ENCODE results near the gene RABEPK. TPM values are rescaled to one million over a fixed set of nuclear protein-coding genes. Genes with fewer than 3 reads are reported as not detected.

RABEPK gene
- total and polyA plus RNA-seq, 2 of the 4 experiments (the other 2 are of a cell fraction), result 43.9 to 59.7 TPM

DNA sequence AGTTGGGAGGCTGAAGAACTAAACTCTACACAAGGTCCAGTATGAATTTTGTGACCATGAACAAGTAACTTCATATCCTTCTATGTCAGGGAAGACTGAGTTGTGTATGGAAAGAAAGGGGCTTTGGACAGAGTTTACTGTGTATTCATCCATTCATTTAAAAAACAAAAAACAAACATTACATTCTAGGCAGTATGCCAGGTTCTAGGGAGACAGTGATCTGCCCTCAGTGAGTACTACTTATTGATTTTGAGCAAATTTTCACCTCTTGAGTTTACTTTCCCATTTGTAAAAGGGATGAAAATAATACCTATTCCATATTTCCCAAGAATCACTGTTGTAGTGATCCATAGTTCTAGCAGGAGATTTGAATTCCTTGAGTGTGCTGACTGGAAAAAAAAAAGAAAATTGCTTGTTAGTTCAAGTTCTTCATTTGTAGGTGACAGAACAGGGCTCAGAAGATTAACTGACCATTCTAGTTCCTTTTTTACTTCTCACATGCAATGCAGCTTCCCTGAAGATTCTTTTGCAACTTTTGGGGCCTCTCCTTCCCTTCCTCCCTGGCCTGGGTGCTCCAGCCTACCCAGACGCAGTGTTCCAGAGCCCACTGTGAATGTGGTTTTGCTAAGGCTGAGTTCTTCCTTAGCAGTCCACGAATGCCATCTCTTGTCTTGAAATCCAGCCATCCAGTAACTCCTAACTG lies 58.6 kb downstream of the RABEPK start:
- Histone ChIP-seq H3K9ac (ENCODE audit: low read depth, low read length) (no peak overlapping the region), H2BK120ac (ENCODE audit: low read depth, low read length) (no peak overlapping the region), H4K5ac (ENCODE audit: low read depth, low read length) (no peak overlapping the region), H3K9me1 (ENCODE audit: insufficient read depth, low read length) (peaks cover 3% of the 10 kb centered on the region; the same call in 1 of the 2 replicates), H3K4me3 (ENCODE audit: insufficient read depth, low read depth, low read length) (no peak overlapping the region), H4K8ac (ENCODE audit: low read depth in 2 of 2, low read length in 2 of 2) (no peak overlapping the region), H3K4me2 (ENCODE audit: low read depth, low read length) (no peak overlapping the region), H4K20me1 (ENCODE audit: insufficient read depth, low read length) (peaks cover 18% of the 10 kb centered on the region), H3K56ac (ENCODE audit: extremely low read depth, insufficient read depth, low read length) (no peak overlapping the region), H3K4ac (ENCODE audit: low read depth, low read length) (no peak overlapping the region), H3K9me3 (ENCODE audit: control insufficient read depth, insufficient read depth, low read length) (no peaks in the 10 kb centered on the region), H2AFZ (replicated peaks; ENCODE audit: low read length, poor library complexity) (no peak overlapping the region), H2AK9ac (replicated peaks; ENCODE audit: low read depth, low read length, poor library complexity) (no peak overlapping the region), H3K79me1 (ENCODE audit: low read depth in 1 of 2, low read length in 2 of 2) (peaks cover 0 to 16% of the 10 kb centered on the region in 2 experiments; a peak in 2 of 4 replicates), H3K36me3 (ENCODE audit: control insufficient read depth, insufficient read depth, low read length) (peaks cover 4% of the 10 kb centered on the region; the same call in 1 of the 2 replicates), H4K91ac (ENCODE audit: insufficient read depth, low read depth, low read length) (no peak overlapping the region), H3K14ac (replicated peaks; ENCODE audit: low read depth, low read length) (no peak overlapping the region), H2BK20ac (ENCODE audit: low read depth, low read length) (no peak overlapping the region), H3K27ac (ENCODE audit: insufficient read depth, low read length) (no peak overlapping the region), H3K27me3 (ENCODE audit: control insufficient read depth, insufficient read depth, low read length) (no peaks in the 10 kb centered on the region), H2BK15ac (ENCODE audit: low read depth, low read length) (no peak overlapping the region), H3K23ac (ENCODE audit: low read depth, low read length) (no peak overlapping the region), H3K18ac (ENCODE audit: low read depth, low read length) (no peak overlapping the region), H2BK5ac (ENCODE audit: low read depth, low read length, poor library complexity, severe bottlenecking) (no peak overlapping the region), H3K4me1 (ENCODE audit: control insufficient read depth, insufficient read depth, low read length) (0 out of 2 replicates have a peak, but pooled peaks cover 2% of the 10 kb centered on the region), H2AK5ac (ENCODE audit: low read depth, low read length) (no peak overlapping the region)
- BruUV-seq (replicated peaks), result no TSS peak
- no peak for DNase-seq
- ATAC-seq (ENCODE audit: low read depth), result no peak
- ChIA-PET POLR2A (ENCODE audit: unreplicated experiment) (no interaction called here), CTCF (interaction anchor here (0.7 kb wide), 1 partner anchor 30 kb away, joined by 4 read pairs; no protein-coding TSS in a partner anchor)
- in situ Hi-C loops (cut with MboI; ENCODE audit: low sequenced_read_pairs), result no loop called here
- WGBS, 2 experiments (ENCODE audit: extremely low coverage in 2 of 2, insufficient read length in 1 of 2), result no CpG with 5 or more reads among the region's 2 CpGs
- intact Hi-C loops (cut with micrococcal nuclease), result no loop called here
- TF ChIP-seq CEBPB (IDR thresholded peaks at IDR 0.05; ENCODE audit: low read depth, low read length) (no peak), RFX5 (IDR thresholded peaks at IDR 0.05; ENCODE audit: low read depth, low read length) (no peak), BHLHE40 (IDR thresholded peaks at IDR 0.05; ENCODE audit: low read depth, low read length) (no peak), POLR2A (IDR thresholded peaks at IDR 0.05; ENCODE audit: low read depth, low read length) (no peak), ELK1 (IDR thresholded peaks at IDR 0.05; ENCODE audit: borderline replicate concordance, low read depth, low read length) (no peak), CTCF (conservative IDR thresholded peaks at IDR 0.05; ENCODE audit: low read depth, low read length) (no peak), CHD1 (IDR thresholded peaks at IDR 0.05; ENCODE audit: low read depth, low read length) (no peak), RAD21 (IDR thresholded peaks at IDR 0.05; ENCODE audit: low read length) (no peak), RCOR1 (IDR thresholded peaks at IDR 0.05; ENCODE audit: insufficient replicate concordance, low read length) (no peak), MAFK (IDR thresholded peaks at IDR 0.05; ENCODE audit: low read depth, low read length) (no peak)
- dilution Hi-C loops (cut with HindIII; ENCODE audit: low sequenced_read_pairs, unreplicated experiment), result no loop called here
